Measurements from ENCODE around the gene TRIM29. TPM values are rescaled to one million over a fixed set of nuclear protein-coding genes. Genes with fewer than 3 reads are reported as not detected.

The TRIM29 gene
- total and polyA plus RNA-seq, 10 of the 15 experiments (the other 5 are each of a cell fraction or from before 2014, with no cell fraction given), result 0.08 to 0.67 (median 0.26) TPM; not detected in 5

DNA sequence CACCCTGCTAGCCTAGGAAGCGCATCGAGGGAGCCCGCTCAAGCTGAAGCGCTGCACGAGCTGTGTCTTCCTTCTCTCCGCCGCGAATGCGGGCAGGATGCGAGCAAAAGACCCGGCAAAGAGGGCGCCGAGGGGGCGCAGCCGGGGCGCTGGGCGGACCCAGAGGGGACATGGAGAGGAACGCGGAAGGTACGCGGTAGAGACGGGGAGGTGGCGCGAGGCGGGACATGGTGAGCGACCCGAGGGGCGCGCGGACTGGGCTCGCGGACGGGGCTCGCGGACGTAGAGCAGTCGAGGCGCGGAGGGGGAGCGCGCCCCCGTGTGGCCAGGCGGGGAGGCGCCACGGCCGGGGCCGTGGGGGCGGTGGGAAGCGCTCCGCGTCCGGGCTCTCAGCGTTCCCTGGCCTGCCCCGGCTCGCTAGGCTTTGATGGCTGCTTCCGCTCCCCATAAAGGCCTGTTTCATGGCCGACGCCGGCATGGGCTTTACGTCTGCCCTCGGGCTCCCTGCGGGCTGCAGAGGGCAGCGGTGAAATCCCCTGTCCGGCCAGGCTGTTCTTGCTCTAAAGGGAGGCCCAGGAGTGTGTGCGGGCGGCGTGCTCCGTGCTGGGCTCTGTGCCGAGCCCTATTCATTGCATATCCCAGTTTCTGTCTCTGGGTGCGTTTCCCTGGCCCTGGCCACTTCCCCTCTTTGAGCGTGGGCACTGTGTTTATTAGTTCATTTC is 31.2 kb upstream of the TRIM29 start (continued):
- TF ChIP-seq, protein P1, sequence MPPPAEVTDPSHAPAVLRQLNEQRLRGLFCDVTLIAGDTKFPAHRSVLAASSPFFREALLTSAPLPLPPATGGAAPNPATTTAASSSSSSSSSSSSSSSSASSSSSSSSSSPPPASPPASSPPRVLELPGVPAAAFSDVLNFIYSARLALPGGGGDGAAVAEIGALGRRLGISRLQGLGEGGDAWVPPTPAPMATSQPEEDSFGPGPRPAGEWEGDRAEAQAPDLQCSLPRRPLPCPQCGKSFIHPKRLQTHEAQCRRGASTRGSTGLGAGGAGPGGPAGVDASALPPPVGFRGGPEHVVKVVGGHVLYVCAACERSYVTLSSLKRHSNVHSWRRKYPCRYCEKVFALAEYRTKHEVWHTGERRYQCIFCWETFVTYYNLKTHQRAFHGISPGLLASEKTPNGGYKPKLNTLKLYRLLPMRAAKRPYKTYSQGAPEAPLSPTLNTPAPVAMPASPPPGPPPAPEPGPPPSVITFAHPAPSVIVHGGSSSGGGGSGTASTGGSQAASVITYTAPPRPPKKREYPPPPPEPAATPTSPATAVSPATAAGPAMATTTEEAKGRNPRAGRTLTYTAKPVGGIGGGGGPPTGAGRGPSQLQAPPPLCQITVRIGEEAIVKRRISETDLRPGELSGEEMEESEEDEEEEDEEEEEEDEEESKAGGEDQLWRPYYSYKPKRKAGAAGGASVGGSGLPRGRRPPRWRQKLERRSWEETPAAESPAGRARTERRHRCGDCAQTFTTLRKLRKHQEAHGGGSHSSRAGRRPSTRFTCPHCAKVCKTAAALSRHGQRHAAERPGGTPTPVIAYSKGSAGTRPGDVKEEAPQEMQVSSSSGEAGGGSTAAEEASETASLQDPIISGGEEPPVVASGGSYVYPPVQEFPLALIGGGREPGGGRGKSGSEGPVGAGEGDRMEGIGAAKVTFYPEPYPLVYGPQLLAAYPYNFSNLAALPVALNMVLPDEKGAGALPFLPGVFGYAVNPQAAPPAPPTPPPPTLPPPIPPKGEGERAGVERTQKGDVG (CRISPR knock-in tag; IDR thresholded peaks at IDR 0.05), result no peak
- TF ChIP-seq CTCF (IDR thresholded peaks at IDR 0.05 in 2 of 3, conservative IDR thresholded peaks at IDR 0.05 in 1 of 3; ENCODE audit: control insufficient read depth in 2 of 3, extremely low read depth in 1 of 3, insufficient read depth in 1 of 3, low read depth in 3 of 3, low read length in 3 of 3), result peak; percentile 51 to 64 (median 52); a peak in 5 of 6 replicates
- TF ChIP-seq, protein P2, sequence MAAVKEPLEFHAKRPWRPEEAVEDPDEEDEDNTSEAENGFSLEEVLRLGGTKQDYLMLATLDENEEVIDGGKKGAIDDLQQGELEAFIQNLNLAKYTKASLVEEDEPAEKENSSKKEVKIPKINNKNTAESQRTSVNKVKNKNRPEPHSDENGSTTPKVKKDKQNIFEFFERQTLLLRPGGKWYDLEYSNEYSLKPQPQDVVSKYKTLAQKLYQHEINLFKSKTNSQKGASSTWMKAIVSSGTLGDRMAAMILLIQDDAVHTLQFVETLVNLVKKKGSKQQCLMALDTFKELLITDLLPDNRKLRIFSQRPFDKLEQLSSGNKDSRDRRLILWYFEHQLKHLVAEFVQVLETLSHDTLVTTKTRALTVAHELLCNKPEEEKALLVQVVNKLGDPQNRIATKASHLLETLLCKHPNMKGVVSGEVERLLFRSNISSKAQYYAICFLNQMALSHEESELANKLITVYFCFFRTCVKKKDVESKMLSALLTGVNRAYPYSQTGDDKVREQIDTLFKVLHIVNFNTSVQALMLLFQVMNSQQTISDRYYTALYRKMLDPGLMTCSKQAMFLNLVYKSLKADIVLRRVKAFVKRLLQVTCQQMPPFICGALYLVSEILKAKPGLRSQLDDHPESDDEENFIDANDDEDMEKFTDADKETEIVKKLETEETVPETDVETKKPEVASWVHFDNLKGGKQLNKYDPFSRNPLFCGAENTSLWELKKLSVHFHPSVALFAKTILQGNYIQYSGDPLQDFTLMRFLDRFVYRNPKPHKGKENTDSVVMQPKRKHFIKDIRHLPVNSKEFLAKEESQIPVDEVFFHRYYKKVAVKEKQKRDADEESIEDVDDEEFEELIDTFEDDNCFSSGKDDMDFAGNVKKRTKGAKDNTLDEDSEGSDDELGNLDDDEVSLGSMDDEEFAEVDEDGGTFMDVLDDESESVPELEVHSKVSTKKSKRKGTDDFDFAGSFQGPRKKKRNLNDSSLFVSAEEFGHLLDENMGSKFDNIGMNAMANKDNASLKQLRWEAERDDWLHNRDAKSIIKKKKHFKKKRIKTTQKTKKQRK (IDR thresholded peaks at IDR 0.05; ENCODE audit: low read depth, low read length), result no peak
- TF ChIP-seq EGR1 (IDR thresholded peaks at IDR 0.05; ENCODE audit: borderline replicate concordance in 1 of 2, low read depth in 2 of 2, low read length in 2 of 2), result peak in 1 of 2 experiments; percentile 66; a peak in 1 of 3 replicates
